ENCODE measurements around the gene KRTAP10-11. TPM values are rescaled to one million over a fixed set of nuclear protein-coding genes. Genes with fewer than 3 reads are reported as not detected.
"Not testable (repeated sequence)": the region's sequence is repeated elsewhere in the genome, so short reads cannot be mapped to it uniquely, and the experiment has no call there.

Gene KRTAP10-11
- total RNA-seq, 2 experiments from 2014 or later = not detected

GRCh38 chr21:44601091-44601490 is 45.1 kb upstream of the KRTAP10-11 start:
- H3K36me3 ChIP-seq (ENCODE audit: insufficient read depth, low read length); H3K4me3 ChIP-seq (ENCODE audit: low read depth, low read length, poor library complexity, severe bottlenecking); H3K79me2 ChIP-seq (ENCODE audit: insufficient read depth, low read depth, low read length); H3K9me2 ChIP-seq (ENCODE audit: insufficient read depth, low read length); DNase-seq (ENCODE audit: low spot score); BruUV-seq (replicated peaks); POLR2A ChIA-PET; H3K4me2 ChIP-seq (ENCODE audit: low read length); H3K27ac ChIP-seq (ENCODE audit: low read depth, low read length, poor library complexity, severe bottlenecking); H4K20me1 ChIP-seq (ENCODE audit: insufficient read depth, low read length); H3K4me1 ChIP-seq (ENCODE audit: insufficient read depth, low read length, poor library complexity, severe bottlenecking); H3K9me3 ChIP-seq (ENCODE audit: low read length); H2AFZ ChIP-seq (ENCODE audit: low read length); intact Hi-C loops (cut with micrococcal nuclease; ENCODE audit: unreplicated experiment): not testable (repeated sequence)
- CTCF ChIA-PET (ENCODE audit: unreplicated experiment) = interaction anchor here (0.7 kb wide), 1 partner anchor 71 kb away, joined by 3 read pairs; no protein-coding TSS in a partner anchor

GRCh38 chr21:44601596-44602462 is 44.4 kb upstream of the KRTAP10-11 start:
- no TSS peak for BruUV-seq (replicated peaks)
- H3K9me3 ChIP-seq (ENCODE audit: low read length) = no peaks in the 10 kb centered on the region
- H3K9me2 ChIP-seq (ENCODE audit: insufficient read depth, low read length) = no peaks in the 10 kb centered on the region
- H3K36me3 ChIP-seq (ENCODE audit: insufficient read depth, low read length) = no peaks in the 10 kb centered on the region
- no peak overlapping the region for H3K27ac ChIP-seq (ENCODE audit: low read depth, low read length, poor library complexity, severe bottlenecking)
- POLR2A ChIA-PET = no interaction called here
- TF ChIP-seq EZH2phosphoT487 (IDR thresholded peaks at IDR 0.05; ENCODE audit: borderline replicate concordance, low read depth, low read length) (no peak), CTCF (conservative IDR thresholded peaks at IDR 0.05; ENCODE audit: low read length) (no peak)
- CTCF ChIA-PET (ENCODE audit: unreplicated experiment) = interaction anchor here (0.7 kb wide), 1 partner anchor 72 kb away, joined by 3 read pairs; no protein-coding TSS in a partner anchor
- H3K4me1 ChIP-seq (ENCODE audit: insufficient read depth, low read length, poor library complexity, severe bottlenecking) = no peaks in the 10 kb centered on the region
- DNase-seq (ENCODE audit: low spot score) = no peak
- intact Hi-C loops (cut with micrococcal nuclease; ENCODE audit: unreplicated experiment) = no loop called here
- no peak overlapping the region for H2AFZ ChIP-seq (ENCODE audit: low read length)
- H4K20me1 ChIP-seq (ENCODE audit: insufficient read depth, low read length) = no peaks in the 10 kb centered on the region
- H3K79me2 ChIP-seq (ENCODE audit: insufficient read depth, low read depth, low read length) = no peaks in the 10 kb centered on the region
- no peak overlapping the region for H3K4me2 ChIP-seq (ENCODE audit: low read length)
- no peak overlapping the region for H3K4me3 ChIP-seq (ENCODE audit: low read depth, low read length, poor library complexity, severe bottlenecking)

- POLR2A ChIA-PET = no interaction called here
- H2AFZ ChIP-seq (ENCODE audit: low read length) = no peak overlapping the region
- no peak for DNase-seq (ENCODE audit: low spot score)
- no peaks in the 10 kb centered on the region for H3K9me3 ChIP-seq (ENCODE audit: low read length)
- H3K4me3 ChIP-seq (ENCODE audit: low read depth, low read length, poor library complexity, severe bottlenecking) = no peak overlapping the region
- no TSS peak for BruUV-seq (replicated peaks)
- no peaks in the 10 kb centered on the region for H3K79me2 ChIP-seq (ENCODE audit: insufficient read depth, low read depth, low read length)
- TF ChIP-seq EZH2phosphoT487 (IDR thresholded peaks at IDR 0.05; ENCODE audit: borderline replicate concordance, low read depth, low read length) = no peak
- TF ChIP-seq CTCF (conservative IDR thresholded peaks at IDR 0.05; ENCODE audit: low read length) = no peak
- no peaks in the 10 kb centered on the region for H3K9me2 ChIP-seq (ENCODE audit: insufficient read depth, low read length)
- H4K20me1 ChIP-seq (ENCODE audit: insufficient read depth, low read length) = no peaks in the 10 kb centered on the region
- CTCF ChIA-PET (ENCODE audit: unreplicated experiment) = interaction anchor here (0.5 kb wide), 1 partner anchor 24 kb away, joined by 4 read pairs; the partner anchor contains the start of gene KRTAP10-9
- H3K4me1 ChIP-seq (ENCODE audit: insufficient read depth, low read length, poor library complexity, severe bottlenecking) = no peaks in the 10 kb centered on the region
- intact Hi-C loops (cut with micrococcal nuclease; ENCODE audit: unreplicated experiment) = no loop called here
- no peak overlapping the region for H3K27ac ChIP-seq (ENCODE audit: low read depth, low read length, poor library complexity, severe bottlenecking)
- no peaks in the 10 kb centered on the region for H3K36me3 ChIP-seq (ENCODE audit: insufficient read depth, low read length)
- no peak overlapping the region for H3K4me2 ChIP-seq (ENCODE audit: low read length)
These were observed 43.8 kb upstream of the KRTAP10-11 start for GRCh38 chr21:44602463-44602850.
